ENCODE measurements around the gene PKP2. TPM values are rescaled to one million over a fixed set of nuclear protein-coding genes. Genes with fewer than 3 reads are reported as not detected.

PKP2 gene
- total and polyA plus RNA-seq, 2 of the 13 experiments (the other 11 are each of a cell fraction or from before 2014, with no cell fraction given), result 15.1 to 25.3 TPM

DNA sequence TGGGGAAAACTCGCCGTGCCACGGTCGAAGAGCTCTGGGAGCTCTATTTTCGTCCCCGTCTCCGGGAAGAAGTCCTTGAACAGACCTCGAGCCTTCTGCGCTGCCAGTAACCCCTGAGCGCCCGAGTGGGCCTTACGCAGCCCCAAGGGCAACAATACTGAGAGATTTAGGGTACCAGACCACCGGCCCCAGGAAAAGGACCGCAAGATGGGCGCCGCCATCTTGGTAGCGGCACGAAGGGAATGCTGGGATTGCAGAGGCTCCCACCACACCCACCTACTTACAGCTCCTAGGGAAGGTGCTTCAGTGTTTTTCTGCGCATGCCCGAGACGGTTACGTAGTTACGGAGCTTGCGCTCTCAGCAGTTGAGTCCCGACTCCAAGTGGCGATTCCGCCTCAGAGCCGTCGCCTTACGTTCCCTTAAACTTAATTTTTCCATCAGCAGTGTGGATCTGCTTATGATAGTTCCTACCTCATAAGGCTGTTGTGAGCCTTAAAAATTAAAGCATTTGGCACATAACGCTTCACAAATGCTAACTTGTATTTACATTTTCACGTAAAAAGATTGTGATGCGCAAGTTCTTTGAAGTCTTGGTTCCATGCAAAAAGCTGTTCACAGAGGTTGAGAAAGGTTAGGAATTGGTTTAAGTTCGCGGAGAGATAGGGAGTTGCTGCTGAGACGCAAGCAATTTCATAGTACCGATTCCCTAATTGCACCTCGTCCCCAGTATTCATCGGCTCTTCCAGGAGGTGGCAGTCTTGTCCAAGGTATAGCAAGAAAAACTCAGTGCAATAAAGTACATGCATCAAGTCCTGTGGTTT, 140.7 kb downstream of the PKP2 start, which contains the start of gene YARS2 (continued):
- TF ChIP-seq, protein P1, sequence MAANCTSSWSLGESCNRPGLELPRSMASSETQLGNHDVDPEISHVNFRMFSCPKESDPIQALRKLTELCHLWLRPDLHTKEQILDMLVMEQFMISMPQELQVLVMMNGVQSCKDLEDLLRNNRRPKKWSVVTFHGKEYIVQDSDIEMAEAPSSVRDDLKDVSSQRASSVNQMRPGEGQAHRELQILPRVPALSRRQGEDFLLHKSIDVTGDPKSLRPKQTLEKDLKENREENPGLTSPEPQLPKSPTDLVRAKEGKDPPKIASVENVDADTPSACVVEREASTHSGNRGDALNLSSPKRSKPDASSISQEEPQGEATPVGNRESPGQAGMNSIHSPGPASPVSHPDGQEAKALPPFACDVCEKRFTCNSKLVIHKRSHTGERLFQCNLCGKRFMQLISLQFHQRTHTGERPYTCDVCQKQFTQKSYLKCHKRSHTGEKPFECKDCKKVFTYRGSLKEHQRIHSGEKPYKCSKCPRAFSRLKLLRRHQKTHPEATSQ (CRISPR knock-in tag; IDR thresholded peaks at IDR 0.05; ENCODE audit: borderline replicate concordance), result no peak
- TF ChIP-seq YEATS2 (CRISPR knock-in tag; IDR thresholded peaks at IDR 0.05; ENCODE audit: borderline replicate concordance) (peak; percentile 54; the same call in 1 of the 2 replicates), CENPX (CRISPR knock-in tag; IDR thresholded peaks at IDR 0.05) (no peak), MED13 (CRISPR knock-in tag; IDR thresholded peaks at IDR 0.05) (no peak), ZNF12 (CRISPR knock-in tag; IDR thresholded peaks at IDR 0.05) (no peak), ZNF431 (CRISPR knock-in tag; IDR thresholded peaks at IDR 0.05; ENCODE audit: borderline replicate concordance, low read depth) (no peak), CBFB (CRISPR knock-in tag; IDR thresholded peaks at IDR 0.05) (peak; percentile 64), TBP (CRISPR knock-in tag; IDR thresholded peaks at IDR 0.05) (no peak), ZFYVE20 (CRISPR knock-in tag; IDR thresholded peaks at IDR 0.05; ENCODE audit: borderline replicate concordance, low read depth) (no peak), ZSCAN21 (CRISPR knock-in tag; IDR thresholded peaks at IDR 0.05; ENCODE audit: borderline replicate concordance) (no peak), ZFP37 (CRISPR knock-in tag; IDR thresholded peaks at IDR 0.05; ENCODE audit: borderline replicate concordance) (0 out of 2 replicates have a peak, but pooled peaks have one; percentile 0), ZNF260 (CRISPR knock-in tag; IDR thresholded peaks at IDR 0.05; ENCODE audit: borderline replicate concordance, low read depth) (no peak), BRCA1 (CRISPR knock-in tag; IDR thresholded peaks at IDR 0.05) (no peak), LCORL (IDR thresholded peaks at IDR 0.05) (no peak), LCORL (CRISPR knock-in tag; IDR thresholded peaks at IDR 0.05) (no peak; the same call in 1 of the 2 replicates), MLLT10 (CRISPR knock-in tag; IDR thresholded peaks at IDR 0.05) (no peak), FLYWCH1 (CRISPR knock-in tag; IDR thresholded peaks at IDR 0.05) (no peak), PAX8 (CRISPR knock-in tag; IDR thresholded peaks at IDR 0.05; ENCODE audit: borderline replicate concordance) (no peak)
- TF ChIP-seq, protein P2, sequence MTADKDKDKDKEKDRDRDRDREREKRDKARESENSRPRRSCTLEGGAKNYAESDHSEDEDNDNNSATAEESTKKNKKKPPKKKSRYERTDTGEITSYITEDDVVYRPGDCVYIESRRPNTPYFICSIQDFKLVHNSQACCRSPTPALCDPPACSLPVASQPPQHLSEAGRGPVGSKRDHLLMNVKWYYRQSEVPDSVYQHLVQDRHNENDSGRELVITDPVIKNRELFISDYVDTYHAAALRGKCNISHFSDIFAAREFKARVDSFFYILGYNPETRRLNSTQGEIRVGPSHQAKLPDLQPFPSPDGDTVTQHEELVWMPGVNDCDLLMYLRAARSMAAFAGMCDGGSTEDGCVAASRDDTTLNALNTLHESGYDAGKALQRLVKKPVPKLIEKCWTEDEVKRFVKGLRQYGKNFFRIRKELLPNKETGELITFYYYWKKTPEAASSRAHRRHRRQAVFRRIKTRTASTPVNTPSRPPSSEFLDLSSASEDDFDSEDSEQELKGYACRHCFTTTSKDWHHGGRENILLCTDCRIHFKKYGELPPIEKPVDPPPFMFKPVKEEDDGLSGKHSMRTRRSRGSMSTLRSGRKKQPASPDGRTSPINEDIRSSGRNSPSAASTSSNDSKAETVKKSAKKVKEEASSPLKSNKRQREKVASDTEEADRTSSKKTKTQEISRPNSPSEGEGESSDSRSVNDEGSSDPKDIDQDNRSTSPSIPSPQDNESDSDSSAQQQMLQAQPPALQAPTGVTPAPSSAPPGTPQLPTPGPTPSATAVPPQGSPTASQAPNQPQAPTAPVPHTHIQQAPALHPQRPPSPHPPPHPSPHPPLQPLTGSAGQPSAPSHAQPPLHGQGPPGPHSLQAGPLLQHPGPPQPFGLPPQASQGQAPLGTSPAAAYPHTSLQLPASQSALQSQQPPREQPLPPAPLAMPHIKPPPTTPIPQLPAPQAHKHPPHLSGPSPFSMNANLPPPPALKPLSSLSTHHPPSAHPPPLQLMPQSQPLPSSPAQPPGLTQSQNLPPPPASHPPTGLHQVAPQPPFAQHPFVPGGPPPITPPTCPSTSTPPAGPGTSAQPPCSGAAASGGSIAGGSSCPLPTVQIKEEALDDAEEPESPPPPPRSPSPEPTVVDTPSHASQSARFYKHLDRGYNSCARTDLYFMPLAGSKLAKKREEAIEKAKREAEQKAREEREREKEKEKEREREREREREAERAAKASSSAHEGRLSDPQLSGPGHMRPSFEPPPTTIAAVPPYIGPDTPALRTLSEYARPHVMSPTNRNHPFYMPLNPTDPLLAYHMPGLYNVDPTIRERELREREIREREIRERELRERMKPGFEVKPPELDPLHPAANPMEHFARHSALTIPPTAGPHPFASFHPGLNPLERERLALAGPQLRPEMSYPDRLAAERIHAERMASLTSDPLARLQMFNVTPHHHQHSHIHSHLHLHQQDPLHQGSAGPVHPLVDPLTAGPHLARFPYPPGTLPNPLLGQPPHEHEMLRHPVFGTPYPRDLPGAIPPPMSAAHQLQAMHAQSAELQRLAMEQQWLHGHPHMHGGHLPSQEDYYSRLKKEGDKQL (CRISPR knock-in tag; IDR thresholded peaks at IDR 0.05; ENCODE audit: low read depth), result no peak
- TF ChIP-seq, protein P3, sequence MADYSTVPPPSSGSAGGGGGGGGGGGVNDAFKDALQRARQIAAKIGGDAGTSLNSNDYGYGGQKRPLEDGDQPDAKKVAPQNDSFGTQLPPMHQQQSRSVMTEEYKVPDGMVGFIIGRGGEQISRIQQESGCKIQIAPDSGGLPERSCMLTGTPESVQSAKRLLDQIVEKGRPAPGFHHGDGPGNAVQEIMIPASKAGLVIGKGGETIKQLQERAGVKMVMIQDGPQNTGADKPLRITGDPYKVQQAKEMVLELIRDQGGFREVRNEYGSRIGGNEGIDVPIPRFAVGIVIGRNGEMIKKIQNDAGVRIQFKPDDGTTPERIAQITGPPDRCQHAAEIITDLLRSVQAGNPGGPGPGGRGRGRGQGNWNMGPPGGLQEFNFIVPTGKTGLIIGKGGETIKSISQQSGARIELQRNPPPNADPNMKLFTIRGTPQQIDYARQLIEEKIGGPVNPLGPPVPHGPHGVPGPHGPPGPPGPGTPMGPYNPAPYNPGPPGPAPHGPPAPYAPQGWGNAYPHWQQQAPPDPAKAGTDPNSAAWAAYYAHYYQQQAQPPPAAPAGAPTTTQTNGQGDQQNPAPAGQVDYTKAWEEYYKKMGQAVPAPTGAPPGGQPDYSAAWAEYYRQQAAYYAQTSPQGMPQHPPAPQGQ (CRISPR knock-in tag; IDR thresholded peaks at IDR 0.05; ENCODE audit: borderline replicate concordance), result no peak
